Measurements from ENCODE around the gene SEC63.
"Not testable (repeated sequence)": the region's sequence is repeated elsewhere in the genome, so short reads cannot be mapped to it uniquely, and the experiment has no call there.

SEC63 gene

DNA sequence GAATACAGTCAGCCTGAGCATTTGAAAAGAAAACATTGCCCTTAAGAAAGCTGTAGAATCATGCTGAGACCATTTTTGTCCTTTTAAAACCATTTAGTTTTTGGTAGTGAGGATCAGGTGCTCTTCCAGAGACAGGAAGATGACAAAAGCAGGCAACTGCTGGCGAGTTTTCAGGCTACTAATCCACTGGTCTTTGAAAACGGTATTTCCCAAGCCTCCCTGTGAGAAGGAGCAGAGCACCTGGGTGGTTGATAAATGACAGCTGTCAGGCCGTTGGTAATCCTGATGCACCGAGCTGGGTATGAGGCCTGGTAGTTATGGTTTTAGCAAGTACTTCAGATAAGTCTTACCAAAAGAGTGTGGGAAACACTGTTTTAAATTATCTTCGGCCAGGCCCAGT lies 10.1 kb upstream of the SEC63 start:
- no peaks in the 10 kb centered on the region for H3K9me3 ChIP-seq
- H3K27me3 ChIP-seq = no peaks in the 10 kb centered on the region
- no peaks in the 10 kb centered on the region for H3K4me1 ChIP-seq
- intact Hi-C loops (cut with DNase I; ENCODE audit: low total_unique reads) = no loop called here
- no peak for DNase-seq
- TF ChIP-seq, protein P1, sequence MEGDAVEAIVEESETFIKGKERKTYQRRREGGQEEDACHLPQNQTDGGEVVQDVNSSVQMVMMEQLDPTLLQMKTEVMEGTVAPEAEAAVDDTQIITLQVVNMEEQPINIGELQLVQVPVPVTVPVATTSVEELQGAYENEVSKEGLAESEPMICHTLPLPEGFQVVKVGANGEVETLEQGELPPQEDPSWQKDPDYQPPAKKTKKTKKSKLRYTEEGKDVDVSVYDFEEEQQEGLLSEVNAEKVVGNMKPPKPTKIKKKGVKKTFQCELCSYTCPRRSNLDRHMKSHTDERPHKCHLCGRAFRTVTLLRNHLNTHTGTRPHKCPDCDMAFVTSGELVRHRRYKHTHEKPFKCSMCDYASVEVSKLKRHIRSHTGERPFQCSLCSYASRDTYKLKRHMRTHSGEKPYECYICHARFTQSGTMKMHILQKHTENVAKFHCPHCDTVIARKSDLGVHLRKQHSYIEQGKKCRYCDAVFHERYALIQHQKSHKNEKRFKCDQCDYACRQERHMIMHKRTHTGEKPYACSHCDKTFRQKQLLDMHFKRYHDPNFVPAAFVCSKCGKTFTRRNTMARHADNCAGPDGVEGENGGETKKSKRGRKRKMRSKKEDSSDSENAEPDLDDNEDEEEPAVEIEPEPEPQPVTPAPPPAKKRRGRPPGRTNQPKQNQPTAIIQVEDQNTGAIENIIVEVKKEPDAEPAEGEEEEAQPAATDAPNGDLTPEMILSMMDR (IDR thresholded peaks at IDR 0.05) = no peak
- no peaks in the 10 kb centered on the region for H3K36me3 ChIP-seq
- H3K27ac ChIP-seq = no peak overlapping the region
- H3K4me3 ChIP-seq = no peak overlapping the region

DNA sequence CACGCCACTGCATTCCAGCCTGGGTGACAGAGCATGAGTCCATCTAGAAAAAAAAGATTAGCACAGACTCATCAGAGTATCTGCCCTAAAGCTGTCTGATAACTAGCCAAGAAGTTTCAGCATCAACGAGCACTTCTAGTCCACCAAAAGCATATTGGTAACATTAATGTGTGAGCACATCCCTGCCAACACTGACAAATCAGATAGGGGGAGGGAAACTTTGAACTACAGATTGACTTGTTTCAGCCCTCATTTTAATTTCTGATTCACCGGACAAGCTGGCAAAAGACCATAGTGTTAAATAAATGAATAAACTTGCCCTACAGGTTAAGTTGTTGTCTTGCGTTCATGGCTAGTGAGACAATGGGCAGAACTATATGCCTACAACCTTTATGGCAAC lies 7.7 kb upstream of the SEC63 start:
- H3K4me1 ChIP-seq = no peaks in the 10 kb centered on the region
- TF ChIP-seq, protein P1 (IDR thresholded peaks at IDR 0.05) = no peak
- no peaks in the 10 kb centered on the region for H3K36me3 ChIP-seq
- H3K27me3 ChIP-seq = no peaks in the 10 kb centered on the region
- H3K4me3 ChIP-seq = no peak overlapping the region
- no peaks in the 10 kb centered on the region for H3K9me3 ChIP-seq
- intact Hi-C loops (cut with DNase I; ENCODE audit: low total_unique reads) = no loop called here
- DNase-seq = no peak
- H3K27ac ChIP-seq = no peak overlapping the region

DNA sequence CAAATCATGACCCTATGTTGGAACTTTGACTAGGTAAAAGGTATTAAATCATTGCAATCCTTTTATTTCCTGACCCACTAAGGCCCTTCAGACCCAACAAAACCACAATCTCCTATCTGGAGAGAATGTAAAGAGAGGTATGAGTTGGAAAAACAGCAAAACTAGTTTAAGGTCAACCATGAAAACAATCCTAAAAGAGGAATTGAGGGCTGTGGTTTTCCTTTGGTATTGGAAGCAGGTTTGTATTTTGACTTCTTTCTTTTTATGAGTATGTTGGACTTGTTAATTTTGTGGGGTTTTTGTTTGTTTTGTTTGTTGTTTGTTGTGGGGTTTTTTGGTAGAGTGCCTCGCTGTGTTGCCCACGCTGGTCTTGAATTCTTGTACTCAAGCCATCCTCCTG lies 4.7 kb upstream of the SEC63 start:
- intact Hi-C loops (cut with DNase I; ENCODE audit: low total_unique reads) = no loop called here

DNA sequence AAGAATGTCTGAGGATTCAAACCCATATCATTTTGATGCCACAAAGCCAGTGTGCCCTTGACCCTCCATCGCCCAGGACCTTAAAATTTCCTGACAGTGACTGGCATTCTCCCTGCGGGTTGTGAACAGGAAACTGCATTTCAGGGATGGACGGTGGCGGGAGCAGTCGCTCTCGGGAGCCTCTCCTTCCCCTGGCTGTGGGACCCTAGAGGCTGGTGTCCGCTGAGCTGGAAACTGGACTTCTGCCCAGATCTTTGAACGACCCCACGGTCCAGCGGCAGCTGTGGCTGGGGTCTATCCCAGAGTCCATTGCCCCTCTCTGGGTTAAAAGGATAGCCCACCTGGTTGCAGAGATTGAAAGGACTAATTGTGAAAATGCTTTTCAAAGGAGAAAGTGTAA lies 1.4 kb upstream of the SEC63 start:
- Histone ChIP-seq H3K9me3 (no peaks in the 10 kb centered on the region), H3K4me1 (peaks cover 0 to 26% (median 18%) of the 10 kb centered on the region in 4 donors), H3K36me3 (no peaks in the 10 kb centered on the region), H3K27ac (no peak overlapping the region), H3K27me3 (no peaks in the 10 kb centered on the region), H3K4me3 (no peak overlapping the region)
- intact Hi-C loops (cut with DNase I; ENCODE audit: low total_unique reads) = loop anchor here (10.0 kb wide), 1 partner anchor 115 kb away; the partner anchor contains the start of gene OSTM1
- TF ChIP-seq, protein P1 (IDR thresholded peaks at IDR 0.05) = no peak
- no peak for DNase-seq

More for the DNA sequence above, 4.7 kb upstream of the SEC63 start:
- H3K4me1 ChIP-seq = peaks cover 0 to 3% (median 0%) of the 10 kb centered on the region in 4 donors
- TF ChIP-seq, protein P1 (IDR thresholded peaks at IDR 0.05) = no peak
- H3K27ac ChIP-seq = no peak overlapping the region
- no peaks in the 10 kb centered on the region for H3K36me3 ChIP-seq
- H3K4me3 ChIP-seq = no peak overlapping the region
- H3K27me3 ChIP-seq = no peaks in the 10 kb centered on the region
- no peak for DNase-seq
- H3K9me3 ChIP-seq = no peaks in the 10 kb centered on the region

DNA sequence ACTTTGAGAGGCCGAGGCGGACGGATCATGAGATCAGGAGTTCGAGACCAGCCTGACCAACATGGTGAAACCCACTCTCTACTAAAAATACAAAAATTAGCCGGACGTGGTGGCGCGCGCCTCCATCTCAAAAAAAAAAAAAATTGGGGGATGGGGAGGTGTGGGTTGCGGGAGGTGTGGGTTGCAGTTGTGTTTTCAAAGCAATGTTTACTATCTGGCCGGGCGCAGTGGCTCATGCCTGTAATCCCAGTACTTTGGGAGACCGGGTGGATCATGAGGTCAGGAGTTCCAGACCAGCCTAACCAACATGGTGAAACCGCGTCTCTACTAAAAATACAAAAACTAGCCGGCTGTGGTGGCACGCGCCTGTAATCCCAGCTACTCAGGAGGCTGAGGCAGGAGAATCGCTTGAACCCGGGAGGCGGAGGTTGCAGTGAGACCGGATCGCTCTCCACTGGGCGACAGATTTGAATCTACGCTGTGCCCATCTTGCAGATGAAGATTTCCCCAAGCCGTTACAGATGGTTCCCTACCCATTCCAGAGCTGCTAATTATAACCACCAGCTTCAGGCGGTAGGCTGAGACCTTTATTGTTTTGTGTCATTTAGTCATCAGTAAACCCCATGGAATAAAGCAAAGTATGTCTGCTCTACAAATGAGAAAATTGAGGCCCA lies 818 bp upstream of the SEC63 start:
- H3K9me3 ChIP-seq, DNase-seq, H3K36me3 ChIP-seq, H3K27me3 ChIP-seq: not testable (repeated sequence)
- intact Hi-C loops (cut with DNase I; ENCODE audit: low total_unique reads) = loop anchor here (10.0 kb wide), 1 partner anchor 116 kb away; the partner anchor contains the start of gene OSTM1
- Histone ChIP-seq H3K27ac (peak overlapping the region; percentile 78 to 92), H3K4me1 (peaks cover 0 to 27% (median 18%) of the 10 kb centered on the region in 4 donors), H3K4me3 (peak overlapping the region; percentile 68 to 89)

DNA sequence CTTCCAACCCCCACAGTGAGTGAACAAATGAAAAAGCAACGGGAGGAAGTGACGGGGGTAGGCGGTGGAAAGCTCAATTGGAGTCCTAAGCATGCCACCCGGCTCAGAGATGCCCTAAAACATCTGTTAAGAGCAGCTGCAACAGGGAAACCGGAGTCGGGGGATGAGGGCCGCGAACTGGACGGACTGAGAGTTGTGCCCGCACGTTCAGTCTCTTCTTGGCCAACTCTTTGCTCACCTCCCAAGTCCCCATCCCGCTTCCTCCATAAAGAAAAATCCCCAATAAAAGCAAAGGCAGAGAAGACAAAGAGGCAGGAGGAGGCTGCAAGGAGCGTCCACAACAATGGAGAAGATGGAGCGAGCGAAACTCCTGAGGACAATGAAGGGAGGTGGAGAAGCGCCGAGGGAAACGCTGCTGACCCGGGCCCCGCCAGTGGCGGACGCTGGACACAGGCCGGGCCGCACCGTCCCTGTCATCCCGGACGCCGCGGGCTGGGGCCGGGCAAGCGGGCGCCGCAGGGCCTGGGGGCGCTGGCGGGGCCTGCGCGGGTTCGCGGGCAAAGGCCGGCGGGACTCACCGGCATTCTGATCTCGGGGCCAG lies 600 bp downstream of the SEC63 start:
- DNase-seq = peak; percentile 58 to 75
- TF ChIP-seq, protein P1 (IDR thresholded peaks at IDR 0.05) = no peak
- Histone ChIP-seq H3K27me3 (no peaks in the 10 kb centered on the region), H3K4me3 (peak overlapping the region; percentile 68 to 89), H3K9me3 (no peaks in the 10 kb centered on the region), H3K36me3 (no peaks in the 10 kb centered on the region), H3K27ac (peak overlapping the region; percentile 78 to 92), H3K4me1 (peaks cover 0 to 36% (median 25%) of the 10 kb centered on the region in 4 donors)
- intact Hi-C loops (cut with DNase I; ENCODE audit: low total_unique reads) = loop anchor here (10.0 kb wide), 1 partner anchor 117 kb away; the partner anchor contains the start of gene OSTM1

All from tibial artery (tissue), 4 donors.